HepG2 (cell line): ENCODE data around the gene L3MBTL1. TPM values are rescaled to one million over a fixed set of nuclear protein-coding genes. Genes with fewer than 3 reads are reported as not detected.

Experiments
- CAMTA2 ChIP-seq: sonication (generic); formaldehyde crosslinking; IDR thresholded peaks from 2 replicates; pipeline ENCODE4 v1.4.0; 2020; ENCODE audit warnings: mild to moderate bottlenecking, missing genetic modification reagents, borderline replicate concordance
- FOXA3 ChIP-seq: IDR thresholded peaks from 2 replicates; pipeline ENCODE4 v1.6.1; 2016; ENCODE audit warnings: missing genetic modification reagents, missing compliant biosample characterization
- GTF3A ChIP-seq: sonication (generic); formaldehyde crosslinking; conservative IDR thresholded peaks from 2 replicates; pipeline ENCODE4 v1.4.0; 2020; ENCODE audit warnings: mild to moderate bottlenecking, missing genetic modification reagents
- HDAC2 ChIP-seq: sonication (generic); formaldehyde crosslinking; IDR thresholded peaks from 2 replicates; pipeline ENCODE4 v1.4.0; 2020; ENCODE audit warnings: missing genetic modification reagents
- HNF4A ChIP-seq: sonication (generic); formaldehyde crosslinking; IDR thresholded peaks from 2 replicates; pipeline ENCODE4 v1.4.0; 2020; ENCODE audit warnings: missing genetic modification reagents
- HOXA3 ChIP-seq: sonication (generic); formaldehyde crosslinking; IDR thresholded peaks from 2 replicates; pipeline ENCODE4 v1.5.0; 2020; ENCODE audit warnings: missing genetic modification reagents
- IKZF4 ChIP-seq: sonication (generic); formaldehyde crosslinking; IDR thresholded peaks from 2 replicates; pipeline ENCODE4 v1.5.1; 2020; ENCODE audit warnings: borderline replicate concordance, mild to moderate bottlenecking, low read depth, missing genetic modification reagents; ENCODE audit errors: not compliant biosample characterization
- JARID2 ChIP-seq: sonication (generic); formaldehyde crosslinking; IDR thresholded peaks from 2 replicates; pipeline ENCODE4 v1.8.1; 2023; ENCODE audit warnings: missing genetic modification reagents, inconsistent platforms; ENCODE audit not compliant: insufficient replicate concordance
- KLF16 ChIP-seq, 2 experiments: sonication (generic) in 1 of 2; formaldehyde crosslinking in 1 of 2; IDR thresholded peaks; 2 replicates each; pipeline versions ENCODE4 v1.6.1 to v1.8.0; 2016 to 2023; ENCODE audit warnings: missing genetic modification reagents in 2 of 2, missing compliant biosample characterization in 1 of 2
- NCOA2 ChIP-seq: sonication (generic); formaldehyde crosslinking; IDR thresholded peaks from 2 replicates; pipeline ENCODE4 v1.8.0; 2022; ENCODE audit warnings: inconsistent platforms
- PPARG ChIP-seq: conservative IDR thresholded peaks from 2 replicates; pipeline ENCODE4 v1.6.1; 2016; ENCODE audit warnings: missing biosample characterization, missing genetic modification reagents
- RARA ChIP-seq: IDR thresholded peaks from 2 replicates; pipeline ENCODE4 v1.6.1; 2016; ENCODE audit warnings: missing genetic modification reagents, missing compliant biosample characterization
- SKI ChIP-seq: fragments of 450-650 bp; IDR thresholded peaks from one replicate; pipeline ENCODE4 v1.6.1; 2018; ENCODE audit warnings: mild to moderate bottlenecking; ENCODE audit not compliant: partially characterized antibody
- SMC3 ChIP-seq: IDR thresholded peaks from 2 replicates; pipeline ENCODE4 v1.6.1; 2011; ENCODE audit warnings: low read length, improper control_type of control experiment
- ZNF20 ChIP-seq: sonication (generic); formaldehyde crosslinking; IDR thresholded peaks from 2 replicates; pipeline ENCODE4 v1.4.0; 2020; ENCODE audit warnings: mild to moderate bottlenecking, moderate library complexity, missing genetic modification reagents
- ZNF235 ChIP-seq: sonication (generic); formaldehyde crosslinking; IDR thresholded peaks from 2 replicates; pipeline ENCODE4 v1.8.1; 2023; ENCODE audit warnings: mild to moderate bottlenecking, missing genetic modification reagents, borderline replicate concordance
- ZNF33A ChIP-seq: sonication (generic); formaldehyde crosslinking; IDR thresholded peaks from 2 replicates; pipeline ENCODE4 v1.5.1; 2020; ENCODE audit warnings: missing genetic modification reagents, mild to moderate bottlenecking, moderate library complexity, borderline replicate concordance
- ZNF607 ChIP-seq: sonication (generic); formaldehyde crosslinking; IDR thresholded peaks from 2 replicates; pipeline ENCODE4 v1.5.1; 2020; ENCODE audit warnings: missing genetic modification reagents, mild to moderate bottlenecking, borderline replicate concordance
- ZNF619 ChIP-seq: sonication (generic); formaldehyde crosslinking; IDR thresholded peaks from 2 replicates; pipeline ENCODE4 v1.4.0; 2020; ENCODE audit warnings: mild to moderate bottlenecking, missing genetic modification reagents
- polyA plus RNA-seq, 8 experiments: library from polyadenylated mRNA; depleted of rRNA in 3 of 8; stranded (reverse) in 7 of 8; unstranded in 1 of 8; fragments of >200 nt; fragmentation: Illumina TruSeq in 4 of 8; extraction: Trizol in 4 of 8; gene quantifications; 2 replicates each; pipeline versions ENCODE4 v1.2.1 to v1.2.3, GENCODE V29; 2011 to 2016; ENCODE audit warnings: low read depth in 4 of 8, missing spikeins in 1 of 8, mixed read lengths in 1 of 8; ENCODE audit not compliant: insufficient read depth in 1 of 8
- total RNA-seq, 5 experiments: library from RNA; depleted of rRNA; stranded (reverse); fragments of >200 nt; fragmentation: Illumina TruSeq; extraction: Trizol; gene quantifications; 2 replicates each; pipeline ENCODE4 v1.2.3, GENCODE V29; 2016; ENCODE audit warnings: low read depth in 1 of 5
- TF ChIP-seq, protein P1 (sequence below): sonication (generic); formaldehyde crosslinking; IDR thresholded peaks from 2 replicates; pipeline ENCODE4 v1.5.1; 2020; ENCODE audit warnings: mild to moderate bottlenecking, missing genetic modification reagents, borderline replicate concordance
- TF ChIP-seq, protein P2 (sequence below): IDR thresholded peaks from 2 replicates; pipeline ENCODE4 v1.6.1; 2016; ENCODE audit warnings: low read depth, borderline replicate concordance
- TF ChIP-seq, protein P3 (sequence below): sonication (generic); formaldehyde crosslinking; IDR thresholded peaks from 2 replicates; pipeline ENCODE4 v1.4.0; 2020; ENCODE audit warnings: missing genetic modification reagents, borderline replicate concordance
- TF ChIP-seq, protein P4 (sequence below): IDR thresholded peaks from 2 replicates; pipeline ENCODE4 v1.6.1; 2018; ENCODE audit warnings: missing genetic modification reagents

Gene L3MBTL1
- total and polyA plus RNA-seq, 2 of the 13 experiments (the other 11 are each of a cell fraction or from before 2014, with no cell fraction given), result 9.0 to 17.8 TPM

DNA sequence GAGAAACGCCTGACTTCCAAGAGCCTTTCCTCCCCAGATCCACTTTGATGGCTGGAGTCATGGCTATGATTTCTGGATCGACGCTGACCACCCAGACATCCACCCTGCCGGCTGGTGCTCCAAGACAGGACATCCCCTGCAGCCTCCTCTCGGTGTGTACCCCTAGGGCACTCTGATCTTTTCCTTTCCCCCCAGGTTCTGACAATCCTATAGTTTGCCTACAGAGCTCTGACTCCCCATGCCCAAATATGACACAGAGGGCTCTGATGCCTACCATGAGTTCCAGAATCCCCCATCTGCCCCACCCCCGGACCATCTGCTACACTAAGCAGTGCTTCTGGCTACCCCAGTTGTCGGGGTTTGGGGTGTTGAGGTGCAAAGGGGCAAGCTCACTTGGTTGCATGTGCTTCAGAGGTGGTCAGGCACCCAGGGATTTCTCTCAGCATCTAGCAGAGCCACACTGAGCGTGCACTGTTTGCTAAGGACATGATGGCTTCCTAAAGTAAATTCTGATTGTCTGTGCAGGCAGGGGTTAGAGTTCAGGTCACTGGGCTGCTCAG, 27.4 kb downstream of the L3MBTL1 start (continued):
- TF ChIP-seq, protein P1, sequence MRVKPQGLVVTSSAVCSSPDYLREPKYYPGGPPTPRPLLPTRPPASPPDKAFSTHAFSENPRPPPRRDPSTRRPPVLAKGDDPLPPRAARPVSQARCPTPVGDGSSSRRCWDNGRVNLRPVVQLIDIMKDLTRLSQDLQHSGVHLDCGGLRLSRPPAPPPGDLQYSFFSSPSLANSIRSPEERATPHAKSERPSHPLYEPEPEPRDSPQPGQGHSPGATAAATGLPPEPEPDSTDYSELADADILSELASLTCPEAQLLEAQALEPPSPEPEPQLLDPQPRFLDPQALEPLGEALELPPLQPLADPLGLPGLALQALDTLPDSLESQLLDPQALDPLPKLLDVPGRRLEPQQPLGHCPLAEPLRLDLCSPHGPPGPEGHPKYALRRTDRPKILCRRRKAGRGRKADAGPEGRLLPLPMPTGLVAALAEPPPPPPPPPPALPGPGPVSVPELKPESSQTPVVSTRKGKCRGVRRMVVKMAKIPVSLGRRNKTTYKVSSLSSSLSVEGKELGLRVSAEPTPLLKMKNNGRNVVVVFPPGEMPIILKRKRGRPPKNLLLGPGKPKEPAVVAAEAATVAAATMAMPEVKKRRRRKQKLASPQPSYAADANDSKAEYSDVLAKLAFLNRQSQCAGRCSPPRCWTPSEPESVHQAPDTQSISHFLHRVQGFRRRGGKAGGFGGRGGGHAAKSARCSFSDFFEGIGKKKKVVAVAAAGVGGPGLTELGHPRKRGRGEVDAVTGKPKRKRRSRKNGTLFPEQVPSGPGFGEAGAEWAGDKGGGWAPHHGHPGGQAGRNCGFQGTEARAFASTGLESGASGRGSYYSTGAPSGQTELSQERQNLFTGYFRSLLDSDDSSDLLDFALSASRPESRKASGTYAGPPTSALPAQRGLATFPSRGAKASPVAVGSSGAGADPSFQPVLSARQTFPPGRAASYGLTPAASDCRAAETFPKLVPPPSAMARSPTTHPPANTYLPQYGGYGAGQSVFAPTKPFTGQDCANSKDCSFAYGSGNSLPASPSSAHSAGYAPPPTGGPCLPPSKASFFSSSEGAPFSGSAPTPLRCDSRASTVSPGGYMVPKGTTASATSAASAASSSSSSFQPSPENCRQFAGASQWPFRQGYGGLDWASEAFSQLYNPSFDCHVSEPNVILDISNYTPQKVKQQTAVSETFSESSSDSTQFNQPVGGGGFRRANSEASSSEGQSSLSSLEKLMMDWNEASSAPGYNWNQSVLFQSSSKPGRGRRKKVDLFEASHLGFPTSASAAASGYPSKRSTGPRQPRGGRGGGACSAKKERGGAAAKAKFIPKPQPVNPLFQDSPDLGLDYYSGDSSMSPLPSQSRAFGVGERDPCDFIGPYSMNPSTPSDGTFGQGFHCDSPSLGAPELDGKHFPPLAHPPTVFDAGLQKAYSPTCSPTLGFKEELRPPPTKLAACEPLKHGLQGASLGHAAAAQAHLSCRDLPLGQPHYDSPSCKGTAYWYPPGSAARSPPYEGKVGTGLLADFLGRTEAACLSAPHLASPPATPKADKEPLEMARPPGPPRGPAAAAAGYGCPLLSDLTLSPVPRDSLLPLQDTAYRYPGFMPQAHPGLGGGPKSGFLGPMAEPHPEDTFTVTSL (CRISPR knock-in tag), result no peak
- TF ChIP-seq HDAC2 (CRISPR knock-in tag) (peak; percentile 12; the same call in 1 of the 2 replicates), IKZF4 (CRISPR knock-in tag) (no peak), CAMTA2 (CRISPR knock-in tag) (no peak), NCOA2 (no peak), HNF4A (CRISPR knock-in tag) (peak; percentile 39; the same call in 1 of the 2 replicates), ZNF33A (CRISPR knock-in tag) (no peak), ZNF235 (CRISPR knock-in tag) (no peak), GTF3A (CRISPR knock-in tag) (no peak), SKI (no peak), KLF16 (CRISPR knock-in tag; IDR thresholded peaks at IDR 0.05) (no peak), HOXA3 (CRISPR knock-in tag) (peak; percentile 50; the same call in 1 of the 2 replicates), JARID2 (no peak), ZNF20 (CRISPR knock-in tag) (no peak), ZNF619 (CRISPR knock-in tag) (no peak), FOXA3 (CRISPR knock-in tag) (0 out of 2 replicates have a peak, but pooled peaks have one; percentile 8), PPARG (CRISPR knock-in tag) (0 out of 2 replicates have a peak, but pooled peaks have one; percentile 18), RARA (peak; percentile 64), ZNF607 (no peak), SMC3 (no peak)
- TF ChIP-seq, protein P2, sequence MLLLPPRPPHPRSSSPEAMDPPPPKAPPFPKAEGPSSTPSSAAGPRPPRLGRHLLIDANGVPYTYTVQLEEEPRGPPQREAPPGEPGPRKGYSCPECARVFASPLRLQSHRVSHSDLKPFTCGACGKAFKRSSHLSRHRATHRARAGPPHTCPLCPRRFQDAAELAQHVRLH (CRISPR knock-in tag), result no peak
- TF ChIP-seq, protein P3, sequence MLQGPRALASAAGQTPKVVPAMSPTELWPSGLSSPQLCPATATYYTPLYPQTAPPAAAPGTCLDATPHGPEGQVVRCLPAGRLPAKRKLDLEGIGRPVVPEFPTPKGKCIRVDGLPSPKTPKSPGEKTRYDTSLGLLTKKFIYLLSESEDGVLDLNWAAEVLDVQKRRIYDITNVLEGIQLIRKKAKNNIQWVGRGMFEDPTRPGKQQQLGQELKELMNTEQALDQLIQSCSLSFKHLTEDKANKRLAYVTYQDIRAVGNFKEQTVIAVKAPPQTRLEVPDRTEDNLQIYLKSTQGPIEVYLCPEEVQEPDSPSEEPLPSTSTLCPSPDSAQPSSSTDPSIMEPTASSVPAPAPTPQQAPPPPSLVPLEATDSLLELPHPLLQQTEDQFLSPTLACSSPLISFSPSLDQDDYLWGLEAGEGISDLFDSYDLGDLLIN (CRISPR knock-in tag), result 0 out of 2 replicates have a peak, but pooled peaks have one; percentile 26
- TF ChIP-seq, protein P4, sequence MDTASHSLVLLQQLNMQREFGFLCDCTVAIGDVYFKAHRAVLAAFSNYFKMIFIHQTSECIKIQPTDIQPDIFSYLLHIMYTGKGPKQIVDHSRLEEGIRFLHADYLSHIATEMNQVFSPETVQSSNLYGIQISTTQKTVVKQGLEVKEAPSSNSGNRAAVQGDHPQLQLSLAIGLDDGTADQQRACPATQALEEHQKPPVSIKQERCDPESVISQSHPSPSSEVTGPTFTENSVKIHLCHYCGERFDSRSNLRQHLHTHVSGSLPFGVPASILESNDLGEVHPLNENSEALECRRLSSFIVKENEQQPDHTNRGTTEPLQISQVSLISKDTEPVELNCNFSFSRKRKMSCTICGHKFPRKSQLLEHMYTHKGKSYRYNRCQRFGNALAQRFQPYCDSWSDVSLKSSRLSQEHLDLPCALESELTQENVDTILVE (CRISPR knock-in tag), result no peak
